HepG2 (cell line): ENCODE measurements around the gene ZDHHC7. TPM values are rescaled to one million over a fixed set of nuclear protein-coding genes. Genes with fewer than 3 reads are reported as not detected.
A peak's percentile ranks its signal among the peaks of the same experiment; 100 is the strongest.

ENCODE experiments used
- ATAC-seq: fragments of 200-7000 bp; cut with Tn5 transposase; 3 replicates; pipeline ENCODE4 v1.9.1; 2020; ENCODE audit warnings: mild to moderate bottlenecking, moderate library complexity
- BruUV-seq: library from RNA; stranded (reverse); fragments of 400-500 nt; replicated peaks from 2 replicates; lab custom pipeline; 2021; lab: Mats Ljungman, UMichigan
- CTCF ChIA-PET: fragments of 300-600 bp; formaldehyde crosslinking; extraction: SDS; loops from one replicate; lab custom pipeline; 2021; ENCODE audit warnings: low total read pairs, inconsistent platforms, low intra/inter-chr PET ratio; lab: Yijun Ruan, JAX
- POLR2A ChIA-PET: fragments of 350-600 bp; sonication (Branson Sonifier 250); formaldehyde crosslinking; loops from one replicate; lab custom pipeline; 2020; ENCODE audit warnings: antibody characterized with exemption, inconsistent platforms; lab: Yijun Ruan, JAX
- DNase-seq: peaks from one replicate; pipeline ENCODE4 v3.0.0-alpha.2; 2015; ENCODE audit warnings: low spot score
- FAIRE-seq: peaks from 3 replicates; lab custom pipeline; 2011; peaks lifted over from hg19 to GRCh38; lab: Jason Lieb, UNC
- H2AFZ ChIP-seq: one replicate; pipeline ENCODE4 v1.6.1; 2011; ENCODE audit warnings: low read length, inconsistent platforms
- H3K27ac ChIP-seq: fragments of 300-600 bp; 3 replicates; pipeline ENCODE4 v1.8.0; 2011; ENCODE audit warnings: mixed run types, mild to moderate bottlenecking, mixed read lengths, low read length, inconsistent platforms; ENCODE audit not compliant: insufficient read depth; ENCODE audit errors: extremely low read length
- H3K27me3 ChIP-seq, 2 experiments: fragments of 200-600 bp in 1 of 2; 2 replicates in 1 of 2; 3 replicates in 1 of 2; pipeline versions ENCODE4 v1.6.0 to v1.8.0; 2011; ENCODE audit warnings: low read length in 2 of 2, mild to moderate bottlenecking in 2 of 2, moderate library complexity in 2 of 2, inconsistent platforms in 1 of 2; ENCODE audit not compliant: insufficient read depth in 2 of 2, control insufficient read depth in 1 of 2
- H3K36me3 ChIP-seq, 2 experiments: fragments of 200-600 bp in 1 of 2; replicated peaks in 1 of 2; 2 replicates in 1 of 2; 3 replicates in 1 of 2; pipeline versions ENCODE4 v1.5.1 to v1.8.0; 2011; ENCODE audit warnings: low read length in 2 of 2, inconsistent platforms in 1 of 2; ENCODE audit not compliant: insufficient read depth in 2 of 2, control insufficient read depth in 1 of 2
- H3K4me1 ChIP-seq: 2 replicates; pipeline ENCODE4 v1.5.1; 2012; ENCODE audit warnings: low read length, inconsistent platforms; ENCODE audit not compliant: insufficient read depth
- H3K4me2 ChIP-seq: 2 replicates; pipeline ENCODE4 v1.6.0; 2011; ENCODE audit warnings: low read depth, low read length, inconsistent platforms
- H3K4me3 ChIP-seq, 3 experiments: fragments of 200-600 bp in 1 of 3; sonication (generic), shearing (Covaris generic) in 1 of 3; replicated peaks in 1 of 3; 2 replicates each; pipeline ENCODE4 v1.5.1; 2011 to 2016; ENCODE audit warnings: low read length in 3 of 3, inconsistent platforms in 2 of 3, low read depth in 2 of 3, mild to moderate bottlenecking in 2 of 3, control low read depth in 1 of 3, mixed read lengths in 1 of 3; ENCODE audit not compliant: insufficient read depth in 1 of 3
- H3K79me2 ChIP-seq: one replicate; pipeline ENCODE4 v1.6.1; 2011; ENCODE audit warnings: low read length, inconsistent platforms; ENCODE audit not compliant: insufficient read depth
- H3K9ac ChIP-seq: 2 replicates; pipeline ENCODE4 v1.6.0; 2011; ENCODE audit warnings: mild to moderate bottlenecking, low read depth, low read length, inconsistent platforms; ENCODE audit not compliant: insufficient read depth
- H3K9me3 ChIP-seq: 2 replicates; pipeline ENCODE4 v1.5.1; 2012; ENCODE audit warnings: mild to moderate bottlenecking, low read length
- H4K20me1 ChIP-seq: 2 replicates; pipeline ENCODE4 v1.6.0; 2011; ENCODE audit warnings: inconsistent platforms, mild to moderate bottlenecking, low read length, moderate library complexity; ENCODE audit not compliant: insufficient read depth
- BCL6 ChIP-seq: IDR thresholded peaks from 2 replicates; pipeline ENCODE4 v1.6.1; 2016; ENCODE audit warnings: missing genetic modification reagents, missing compliant biosample characterization
- E2F5 ChIP-seq: sonication (generic); formaldehyde crosslinking; conservative IDR thresholded peaks from 2 replicates; pipeline ENCODE4 v1.4.0; 2020; ENCODE audit warnings: missing genetic modification reagents
- EZH2 ChIP-seq: conservative IDR thresholded peaks from 2 replicates; pipeline ENCODE4 v1.6.1; 2012; ENCODE audit warnings: mild to moderate bottlenecking, low read depth, low read length, moderate library complexity
- HDAC1 ChIP-seq: sonication (generic); formaldehyde crosslinking; IDR thresholded peaks from 2 replicates; pipeline ENCODE4 v1.5.1; 2020; ENCODE audit warnings: mild to moderate bottlenecking, missing genetic modification reagents
- HNRNPL ChIP-seq: fragments of 200-400 bp; formaldehyde crosslinking; IDR thresholded peaks from 2 replicates; pipeline ENCODE4 v1.6.1; 2017; ENCODE audit warnings: mild to moderate bottlenecking, low read depth, low read length
- NFATC3 ChIP-seq: sonication (generic); formaldehyde crosslinking; IDR thresholded peaks from 2 replicates; pipeline ENCODE4 v1.5.1; 2020; ENCODE audit warnings: mild to moderate bottlenecking, missing genetic modification reagents
- SKIL ChIP-seq: sonication (generic); formaldehyde crosslinking; IDR thresholded peaks from 2 replicates; pipeline ENCODE4 v1.8.0; 2022; ENCODE audit warnings: missing genetic modification reagents, mild to moderate bottlenecking, moderate library complexity, borderline replicate concordance
- TAF1 ChIP-seq: sonication (generic); formaldehyde crosslinking; IDR thresholded peaks from 2 replicates; pipeline ENCODE4 v1.4.0; 2020; ENCODE audit warnings: missing genetic modification reagents
- ZNF329 ChIP-seq: sonication (generic); formaldehyde crosslinking; IDR thresholded peaks from 2 replicates; pipeline ENCODE4 v1.9.0; 2021; ENCODE audit warnings: low read depth, mild to moderate bottlenecking, missing genetic modification reagents
- ZNF558 ChIP-seq: sonication (generic); formaldehyde crosslinking; IDR thresholded peaks from 2 replicates; pipeline ENCODE4 v1.9.0; 2022; ENCODE audit warnings: mild to moderate bottlenecking, missing genetic modification reagents, borderline replicate concordance
- ZNF768 ChIP-seq: sonication (generic); formaldehyde crosslinking; IDR thresholded peaks from 2 replicates; pipeline ENCODE4 v1.4.0; 2020; ENCODE audit warnings: missing genetic modification reagents
- WGBS: methylation state at CpG from one replicate; pipeline ENCODE4 v1.1.6; 2017; ENCODE audit warnings: low lambda C conversion rate; 5-methylcytosine and 5-hydroxymethylcytosine counted together
- in situ Hi-C: cut with HindIII; loops from 2 replicates; pipeline ENCODE4 v1.10.0; 2017; ENCODE audit warnings: low pct_unique_long_range_greater_than_20kb; ENCODE audit not compliant: extremely low pct_ligation_motif_present
- intact Hi-C: fragments of 100-400 bp; cut with micrococcal nuclease; formaldehyde crosslinking; loops from one replicate; pipeline ENCODE4 v1.10.0; 2022; ENCODE audit not compliant: unreplicated experiment
- polyA plus RNA-seq, 8 experiments: library from polyadenylated mRNA; depleted of rRNA in 3 of 8; stranded (reverse) in 7 of 8; unstranded in 1 of 8; fragments of >200 nt; fragmentation: Illumina TruSeq in 4 of 8; extraction: Trizol in 4 of 8; gene quantifications; 2 replicates each; pipeline versions ENCODE4 v1.2.1 to v1.2.3, GENCODE V29; 2011 to 2016; ENCODE audit warnings: low read depth in 4 of 8, missing spikeins in 1 of 8, mixed read lengths in 1 of 8; ENCODE audit not compliant: insufficient read depth in 1 of 8
- total RNA-seq, 5 experiments: library from RNA; depleted of rRNA; stranded (reverse); fragments of >200 nt; fragmentation: Illumina TruSeq; extraction: Trizol; gene quantifications; 2 replicates each; pipeline ENCODE4 v1.2.3, GENCODE V29; 2016; ENCODE audit warnings: low read depth in 1 of 5
- TF ChIP-seq, protein P1 (sequence below): fragments of 450-650 bp; IDR thresholded peaks from 2 replicates; pipeline ENCODE4 v1.6.1; 2017; ENCODE audit warnings: mild to moderate bottlenecking
- TF ChIP-seq, protein P2 (sequence below): conservative IDR thresholded peaks from 2 replicates; pipeline ENCODE4 v1.6.1; 2018; ENCODE audit warnings: missing genetic modification reagents
- TF ChIP-seq, protein P3 (sequence below): IDR thresholded peaks from 2 replicates; pipeline ENCODE4 v1.6.1; 2016; ENCODE audit warnings: missing compliant biosample characterization, missing genetic modification reagents, borderline replicate concordance

The ZDHHC7 gene
- total and polyA plus RNA-seq, 2 of the 13 experiments (the other 11 are each of a cell fraction or from before 2014, with no cell fraction given): 46.8 to 67.6 TPM

- TF ChIP-seq, protein P1, sequence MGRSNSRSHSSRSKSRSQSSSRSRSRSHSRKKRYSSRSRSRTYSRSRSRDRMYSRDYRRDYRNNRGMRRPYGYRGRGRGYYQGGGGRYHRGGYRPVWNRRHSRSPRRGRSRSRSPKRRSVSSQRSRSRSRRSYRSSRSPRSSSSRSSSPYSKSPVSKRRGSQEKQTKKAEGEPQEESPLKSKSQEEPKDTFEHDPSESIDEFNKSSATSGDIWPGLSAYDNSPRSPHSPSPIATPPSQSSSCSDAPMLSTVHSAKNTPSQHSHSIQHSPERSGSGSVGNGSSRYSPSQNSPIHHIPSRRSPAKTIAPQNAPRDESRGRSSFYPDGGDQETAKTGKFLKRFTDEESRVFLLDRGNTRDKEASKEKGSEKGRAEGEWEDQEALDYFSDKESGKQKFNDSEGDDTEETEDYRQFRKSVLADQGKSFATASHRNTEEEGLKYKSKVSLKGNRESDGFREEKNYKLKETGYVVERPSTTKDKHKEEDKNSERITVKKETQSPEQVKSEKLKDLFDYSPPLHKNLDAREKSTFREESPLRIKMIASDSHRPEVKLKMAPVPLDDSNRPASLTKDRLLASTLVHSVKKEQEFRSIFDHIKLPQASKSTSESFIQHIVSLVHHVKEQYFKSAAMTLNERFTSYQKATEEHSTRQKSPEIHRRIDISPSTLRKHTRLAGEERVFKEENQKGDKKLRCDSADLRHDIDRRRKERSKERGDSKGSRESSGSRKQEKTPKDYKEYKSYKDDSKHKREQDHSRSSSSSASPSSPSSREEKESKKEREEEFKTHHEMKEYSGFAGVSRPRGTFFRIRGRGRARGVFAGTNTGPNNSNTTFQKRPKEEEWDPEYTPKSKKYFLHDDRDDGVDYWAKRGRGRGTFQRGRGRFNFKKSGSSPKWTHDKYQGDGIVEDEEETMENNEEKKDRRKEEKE: no peak
- TF ChIP-seq NFATC3 (CRISPR knock-in tag) (no peak), ZNF558 (CRISPR knock-in tag) (no peak), EZH2 (no peak), ZNF768 (peak; percentile 100), HNRNPL (0 out of 2 replicates have a peak, but pooled peaks have one; percentile 46), HDAC1 (CRISPR knock-in tag) (no peak)
- TF ChIP-seq, protein P2, sequence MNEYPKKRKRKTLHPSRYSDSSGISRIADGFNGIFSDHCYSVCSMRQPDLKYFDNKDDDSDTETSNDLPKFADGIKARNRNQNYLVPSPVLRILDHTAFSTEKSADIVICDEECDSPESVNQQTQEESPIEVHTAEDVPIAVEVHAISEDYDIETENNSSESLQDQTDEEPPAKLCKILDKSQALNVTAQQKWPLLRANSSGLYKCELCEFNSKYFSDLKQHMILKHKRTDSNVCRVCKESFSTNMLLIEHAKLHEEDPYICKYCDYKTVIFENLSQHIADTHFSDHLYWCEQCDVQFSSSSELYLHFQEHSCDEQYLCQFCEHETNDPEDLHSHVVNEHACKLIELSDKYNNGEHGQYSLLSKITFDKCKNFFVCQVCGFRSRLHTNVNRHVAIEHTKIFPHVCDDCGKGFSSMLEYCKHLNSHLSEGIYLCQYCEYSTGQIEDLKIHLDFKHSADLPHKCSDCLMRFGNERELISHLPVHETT (CRISPR knock-in tag): no peak
These were observed 55.9 kb downstream of the ZDHHC7 start (continued) for GRCh38 chr16:84955427-84955826.

- no peaks in the 10 kb centered on the region for H4K20me1 ChIP-seq
- ChIA-PET POLR2A (interaction anchor here (1.8 to 1.9 kb wide), 2 partner anchors 23 to 41 kb away, joined by 7 to 8 read pairs; no protein-coding TSS in a partner anchor), CTCF (interaction anchor here (1.1 to 4.5 kb wide), 2 partner anchors 28 to 199 kb away, joined by 12 to 57 read pairs; no protein-coding TSS in a partner anchor)
- H3K4me1 ChIP-seq: peaks cover 52% of the 10 kb centered on the region
- H3K9me3 ChIP-seq: no peaks in the 10 kb centered on the region
- no peaks in the 10 kb centered on the region for H3K79me2 ChIP-seq
- FAIRE-seq (no peak), ATAC-seq (peak; percentile 22), DNase-seq (no peak)
- BruUV-seq: no TSS peak
- H3K27ac ChIP-seq: peak overlapping the region; percentile 15
- H2AFZ ChIP-seq: no peak overlapping the region
- H3K4me2 ChIP-seq: peak overlapping the region; percentile 99
- intact Hi-C loops: loop anchor here (2.0 kb wide), 1 partner anchor 18 kb away; no protein-coding TSS in a partner anchor
- no peaks in the 10 kb centered on the region for H3K36me3 ChIP-seq
- H3K9ac ChIP-seq: peak overlapping the region; percentile 19; the same call in 1 of the 2 replicates
- 0% methylated on average over 9 of the region's 9 CpGs for WGBS
- H3K4me3 ChIP-seq: peak overlapping the region; percentile 17 to 71 (median 20); a peak in 5 of 6 replicates
- peaks cover 0 to 4% of the 10 kb centered on the region in 2 experiments; a peak in 2 of 5 replicates for H3K27me3 ChIP-seq
- in situ Hi-C loops: no loop called here
- TF ChIP-seq, protein P3, sequence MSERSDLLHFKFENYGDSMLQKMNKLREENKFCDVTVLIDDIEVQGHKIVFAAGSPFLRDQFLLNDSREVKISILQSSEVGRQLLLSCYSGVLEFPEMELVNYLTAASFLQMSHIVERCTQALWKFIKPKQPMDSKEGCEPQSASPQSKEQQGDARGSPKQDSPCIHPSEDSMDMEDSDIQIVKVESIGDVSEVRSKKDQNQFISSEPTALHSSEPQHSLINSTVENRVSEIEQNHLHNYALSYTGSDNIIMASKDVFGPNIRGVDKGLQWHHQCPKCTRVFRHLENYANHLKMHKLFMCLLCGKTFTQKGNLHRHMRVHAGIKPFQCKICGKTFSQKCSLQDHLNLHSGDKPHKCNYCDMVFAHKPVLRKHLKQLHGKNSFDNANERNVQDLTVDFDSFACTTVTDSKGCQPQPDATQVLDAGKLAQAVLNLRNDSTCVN: no peak
- TF ChIP-seq SKIL (CRISPR knock-in tag) (no peak), E2F5 (no peak), ZNF329 (CRISPR knock-in tag) (no peak), BCL6 (peak; percentile 55), TAF1 (CRISPR knock-in tag) (no peak)
These were observed 58.1 kb downstream of the ZDHHC7 start for GRCh38 chr16:84953190-84953746.
